Keratinocyte (primary cell): ENCODE results near the gene GSTA3. TPM values are rescaled to one million over a fixed set of nuclear protein-coding genes. Genes with fewer than 3 reads are reported as not detected.

Experiments
- DNase-seq: peaks from one replicate; pipeline ENCODE4 v3.0.0-alpha.2; 2011; ENCODE audit warnings: low read depth, missing footprints, low spot score
- FAIRE-seq: peaks from 2 replicates; lab custom pipeline; 2011; peaks lifted over from hg19 to GRCh38; lab: Jason Lieb, UNC
- H2AFZ ChIP-seq: 2 replicates; pipeline ENCODE4 v1.6.0; 2012; ENCODE audit warnings: low read length, control low read depth, inconsistent platforms; ENCODE audit not compliant: control insufficient read depth
- H3K27ac ChIP-seq: 2 replicates; pipeline ENCODE4 v1.5.1; 2011; ENCODE audit warnings: low read length; ENCODE audit not compliant: control insufficient read depth, insufficient read depth
- H3K27me3 ChIP-seq: 3 replicates; pipeline ENCODE4 v1.6.0; 2011; ENCODE audit warnings: low read length; ENCODE audit not compliant: control insufficient read depth, insufficient read depth; ENCODE audit errors: extremely low read depth
- H3K36me3 ChIP-seq, 2 experiments: 2 replicates in 1 of 2; 3 replicates in 1 of 2; pipeline ENCODE4 v1.5.1; 2011; ENCODE audit warnings: low read length in 2 of 2, mild to moderate bottlenecking in 1 of 2; ENCODE audit not compliant: control insufficient read depth in 2 of 2, insufficient read depth in 2 of 2; ENCODE audit errors: extremely low read depth in 1 of 2
- H3K4me1 ChIP-seq: 3 replicates; pipeline ENCODE4 v1.5.1; 2011; ENCODE audit warnings: low read length; ENCODE audit not compliant: control insufficient read depth, insufficient read depth; ENCODE audit errors: extremely low read depth
- H3K4me2 ChIP-seq: 3 replicates; pipeline ENCODE4 v1.6.0; 2011; ENCODE audit warnings: low read depth, low read length; ENCODE audit not compliant: control insufficient read depth, insufficient read depth; ENCODE audit errors: extremely low read depth
- H3K4me3 ChIP-seq, 3 experiments: fragments of 200-600 bp in 1 of 3; sonication (generic) in 1 of 3; 2 replicates in 2 of 3; 3 replicates in 1 of 3; pipeline ENCODE4 v1.5.1; 2011 to 2016; ENCODE audit warnings: low read length in 3 of 3, mild to moderate bottlenecking in 3 of 3, control low read depth in 2 of 3, inconsistent platforms in 1 of 3, low read depth in 1 of 3, mixed read lengths in 1 of 3, mixed run types in 1 of 3, moderate library complexity in 1 of 3; ENCODE audit not compliant: control insufficient read depth in 2 of 3, insufficient read depth in 2 of 3; ENCODE audit errors: extremely low read depth in 1 of 3
- H3K79me2 ChIP-seq: 2 replicates; pipeline ENCODE4 v1.6.0; 2012; ENCODE audit warnings: low read length; ENCODE audit not compliant: control insufficient read depth, insufficient read depth
- H3K9ac ChIP-seq: 3 replicates; pipeline ENCODE4 v1.6.0; 2011; ENCODE audit warnings: low read length; ENCODE audit not compliant: control insufficient read depth, insufficient read depth; ENCODE audit errors: extremely low read depth
- H3K9me1 ChIP-seq: 3 replicates; pipeline ENCODE4 v1.6.0; 2011; ENCODE audit warnings: low read length; ENCODE audit not compliant: control insufficient read depth, insufficient read depth; ENCODE audit errors: extremely low read depth
- H3K9me3 ChIP-seq: 2 replicates; pipeline ENCODE4 v1.5.1; 2012; ENCODE audit warnings: low read depth, low read length; ENCODE audit not compliant: control insufficient read depth
- H4K20me1 ChIP-seq: 3 replicates; pipeline ENCODE4 v1.6.0; 2011; ENCODE audit warnings: low read length; ENCODE audit not compliant: control insufficient read depth, insufficient read depth; ENCODE audit errors: extremely low read depth
- EZH2 ChIP-seq: IDR thresholded peaks from one replicate; pipeline ENCODE4 v1.6.1; 2012; ENCODE audit warnings: inconsistent platforms, mild to moderate bottlenecking, low read length, moderate library complexity
- dilution Hi-C: fragments of 300-500 bp; cut with MboI; formaldehyde crosslinking; loops from one replicate; pipeline ENCODE4 v1.7.0; 2020; ENCODE audit warnings: low sequenced_read_pairs; ENCODE audit not compliant: extremely low pct_ligation_motif_present
- polyA plus RNA-seq, 5 experiments: library from polyadenylated mRNA; depleted of rRNA in 3 of 5; stranded (reverse) in 3 of 5; stranded (forward) in 1 of 5; unstranded in 1 of 5; fragments of >200 nt; gene quantifications; 1 replicate in 1 of 5; 2 replicates in 3 of 5; 3 replicates in 1 of 5; pipeline versions ENCODE4 v1.2.1 to v1.2.3, GENCODE V29; 2011 to 2012; ENCODE audit warnings: missing spikeins in 2 of 5, low read depth in 1 of 5, low replicate concordance in 1 of 5
- TF ChIP-seq, protein P1 (sequence below), 3 experiments: IDR thresholded peaks in 1 of 3; conservative IDR thresholded peaks in 1 of 3; optimal IDR thresholded peaks in 1 of 3; 2 replicates in 2 of 3; 3 replicates in 1 of 3; pipeline versions ENCODE3 to v1.5.1; 2011; ENCODE audit warnings: low read length in 3 of 3, mild to moderate bottlenecking in 3 of 3, moderate library complexity in 2 of 3, control low read depth in 1 of 3, inconsistent platforms in 1 of 3; ENCODE audit not compliant: insufficient read depth in 2 of 3; ENCODE audit errors: extremely low read depth in 1 of 3

GSTA3 gene
- polyA plus RNA-seq, 1 donor (not counting 4 experiments of a cell fraction or from before 2014, with no cell fraction given) = not detected

DNA sequence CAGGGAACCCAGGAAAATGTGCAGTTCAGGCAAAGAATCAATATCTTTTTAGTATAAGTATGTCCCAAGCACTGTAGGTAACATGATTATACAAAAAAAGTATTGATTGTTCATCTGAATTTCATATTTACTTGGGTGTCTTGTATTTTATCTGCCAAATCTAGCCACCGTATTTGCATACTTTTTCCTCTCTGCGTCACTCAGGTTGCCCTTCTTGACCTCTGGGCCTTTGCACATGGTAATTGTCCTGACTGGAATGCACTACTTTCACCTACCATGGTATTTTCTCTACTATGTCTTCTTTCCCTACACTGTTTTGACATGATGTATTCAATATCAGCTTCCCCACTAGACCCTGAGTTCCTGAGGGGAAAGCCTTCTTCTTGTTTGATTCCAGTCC is 15.2 kb downstream of the GSTA3 start:
- Histone ChIP-seq H3K27ac (no peak overlapping the region), H4K20me1 (no peaks in the 10 kb centered on the region), H3K9me1 (no peaks in the 10 kb centered on the region), H3K9ac (no peak overlapping the region), H3K4me2 (no peak overlapping the region), H3K36me3 (no peaks in the 10 kb centered on the region), H3K27me3 (no peaks in the 10 kb centered on the region), H3K9me3 (no peaks in the 10 kb centered on the region), H3K4me1 (no peaks in the 10 kb centered on the region), H3K79me2 (no peaks in the 10 kb centered on the region), H3K4me3 (no peak overlapping the region), H2AFZ (no peak overlapping the region)
- TF ChIP-seq, protein P1, sequence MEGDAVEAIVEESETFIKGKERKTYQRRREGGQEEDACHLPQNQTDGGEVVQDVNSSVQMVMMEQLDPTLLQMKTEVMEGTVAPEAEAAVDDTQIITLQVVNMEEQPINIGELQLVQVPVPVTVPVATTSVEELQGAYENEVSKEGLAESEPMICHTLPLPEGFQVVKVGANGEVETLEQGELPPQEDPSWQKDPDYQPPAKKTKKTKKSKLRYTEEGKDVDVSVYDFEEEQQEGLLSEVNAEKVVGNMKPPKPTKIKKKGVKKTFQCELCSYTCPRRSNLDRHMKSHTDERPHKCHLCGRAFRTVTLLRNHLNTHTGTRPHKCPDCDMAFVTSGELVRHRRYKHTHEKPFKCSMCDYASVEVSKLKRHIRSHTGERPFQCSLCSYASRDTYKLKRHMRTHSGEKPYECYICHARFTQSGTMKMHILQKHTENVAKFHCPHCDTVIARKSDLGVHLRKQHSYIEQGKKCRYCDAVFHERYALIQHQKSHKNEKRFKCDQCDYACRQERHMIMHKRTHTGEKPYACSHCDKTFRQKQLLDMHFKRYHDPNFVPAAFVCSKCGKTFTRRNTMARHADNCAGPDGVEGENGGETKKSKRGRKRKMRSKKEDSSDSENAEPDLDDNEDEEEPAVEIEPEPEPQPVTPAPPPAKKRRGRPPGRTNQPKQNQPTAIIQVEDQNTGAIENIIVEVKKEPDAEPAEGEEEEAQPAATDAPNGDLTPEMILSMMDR (optimal IDR thresholded peaks at IDR 0.05 in 1 of 3, IDR thresholded peaks at IDR 0.05 in 1 of 3, conservative IDR thresholded peaks at IDR 0.05 in 1 of 3; ENCODE audit: extremely low read depth in 1 of 3, insufficient read depth in 2 of 3, low read length in 3 of 3) = no peak
- no peak for TF ChIP-seq EZH2
- dilution Hi-C loops = no loop called here
- no peak for DNase-seq
- no peak for FAIRE-seq

DNA sequence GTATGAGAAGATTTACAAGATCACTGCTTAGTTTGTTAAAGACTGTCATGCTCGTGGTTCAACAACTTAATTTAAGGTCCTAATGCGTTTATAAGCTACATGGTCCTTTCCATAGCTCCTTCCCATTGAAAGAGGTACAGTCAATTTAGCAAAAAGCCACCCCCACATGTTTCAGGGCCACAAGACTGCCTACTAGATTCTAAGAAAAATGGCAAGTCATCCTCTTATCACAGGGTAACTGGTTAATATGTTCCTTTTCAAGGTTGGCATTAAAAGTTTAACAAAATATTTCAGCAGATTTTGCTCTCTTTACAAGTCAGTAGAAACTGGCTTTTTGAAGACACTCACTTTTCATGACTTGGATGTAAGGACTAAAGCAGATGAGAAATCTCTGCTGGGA is 15.7 kb downstream of the GSTA3 start:
- H3K4me3 ChIP-seq = no peak overlapping the region
- H3K9ac ChIP-seq = no peak overlapping the region
- DNase-seq (no peak), FAIRE-seq (no peak)
- no peaks in the 10 kb centered on the region for H3K36me3 ChIP-seq
- H3K9me3 ChIP-seq = no peaks in the 10 kb centered on the region
- H3K4me2 ChIP-seq = no peak overlapping the region
- H3K27ac ChIP-seq = no peak overlapping the region
- no peak overlapping the region for H2AFZ ChIP-seq
- H4K20me1 ChIP-seq = no peaks in the 10 kb centered on the region
- no peaks in the 10 kb centered on the region for H3K27me3 ChIP-seq
- H3K79me2 ChIP-seq = no peaks in the 10 kb centered on the region
- TF ChIP-seq, protein P1 (optimal IDR thresholded peaks at IDR 0.05 in 1 of 3, IDR thresholded peaks at IDR 0.05 in 1 of 3, conservative IDR thresholded peaks at IDR 0.05 in 1 of 3; ENCODE audit: extremely low read depth in 1 of 3, insufficient read depth in 2 of 3, low read length in 3 of 3) = no peak
- no peak for TF ChIP-seq EZH2
- H3K4me1 ChIP-seq = no peaks in the 10 kb centered on the region
- H3K9me1 ChIP-seq = no peaks in the 10 kb centered on the region
- dilution Hi-C loops = no loop called here
